Choroid plexus epithelial cell (primary cell): ENCODE measurements around the gene NDFIP2.

Experiments
- DNase-seq: peaks from one replicate; pipeline ENCODE4 v3.0.0-alpha.2; 2010; ENCODE audit warnings: low read depth
- H3K4me3 ChIP-seq: 2 replicates; pipeline ENCODE4 v1.5.1; 2011; ENCODE audit warnings: low read depth, mild to moderate bottlenecking, control low read depth, low read length, moderate library complexity
- CTCF ChIP-seq: conservative IDR thresholded peaks from 2 replicates; pipeline ENCODE4 v1.5.1; 2011; ENCODE audit warnings: low read depth, mild to moderate bottlenecking, control low read depth, inconsistent platforms, low read length, moderate library complexity

NDFIP2 gene

GRCh38 chr13:79442221-79442620, 38.7 kb upstream of the NDFIP2 start:
- TF ChIP-seq CTCF: no peak
- peak; percentile 40 for DNase-seq
- no peak overlapping the region for H3K4me3 ChIP-seq

GRCh38 chr13:79442706-79443105, 38.2 kb upstream of the NDFIP2 start:
- H3K4me3 ChIP-seq: no peak overlapping the region
- TF ChIP-seq CTCF: no peak
- DNase-seq: no peak

DNA sequence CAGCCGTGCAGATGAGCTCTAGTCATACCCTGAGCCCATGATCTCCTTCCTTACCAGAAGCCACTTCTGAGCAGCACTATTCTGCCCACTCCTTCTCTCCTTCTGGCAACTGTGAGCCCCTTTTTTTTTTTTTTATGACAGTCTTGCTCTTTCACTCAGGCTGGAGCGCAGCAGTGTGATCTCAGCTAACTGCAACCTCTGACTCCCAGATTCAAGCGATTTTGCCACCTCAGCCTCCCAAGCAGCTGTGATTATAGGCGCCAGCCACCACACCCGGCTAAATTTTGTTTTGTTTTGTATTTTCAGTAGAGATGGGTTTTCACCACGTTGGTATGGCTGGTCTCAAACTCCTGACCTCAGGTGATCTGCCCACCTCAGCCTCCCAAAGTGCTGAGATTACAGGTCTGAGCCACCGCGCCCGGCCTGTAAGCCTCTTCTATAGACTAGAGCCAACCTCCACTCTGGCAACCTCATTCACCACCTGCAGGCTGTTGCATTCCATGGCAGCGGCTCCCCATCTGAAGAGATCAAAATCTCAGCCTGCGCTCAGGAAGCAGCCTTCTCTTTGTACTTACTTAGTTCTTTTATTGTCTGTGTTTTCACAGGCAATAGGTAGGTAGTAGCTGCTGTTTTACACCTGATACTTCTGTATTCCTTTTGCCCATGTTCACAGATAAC, 34.8 kb upstream of the NDFIP2 start:
- TF ChIP-seq CTCF: no peak
- DNase-seq: no peak

DNA sequence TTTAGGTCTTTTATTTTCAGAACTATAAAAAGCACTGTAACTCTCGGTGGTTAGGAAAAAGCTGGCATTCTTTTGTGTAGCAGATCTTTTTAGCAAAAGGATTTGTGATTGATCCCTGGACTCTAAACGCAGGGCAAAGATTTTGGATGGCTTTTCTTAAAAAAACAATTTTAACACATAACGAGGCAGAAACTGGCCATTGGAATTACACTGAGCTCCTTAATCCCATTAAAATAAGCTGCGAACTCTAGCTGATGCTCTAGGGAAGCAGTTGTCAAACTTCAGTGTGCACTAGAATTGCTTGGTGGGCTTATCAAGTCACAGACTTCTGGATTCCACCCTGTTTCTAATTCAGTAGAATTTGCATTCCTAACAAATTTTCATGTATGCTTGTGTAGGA, 33.8 kb upstream of the NDFIP2 start:
- no peak for DNase-seq
- H3K4me3 ChIP-seq: no peak overlapping the region
- TF ChIP-seq CTCF: no peak

More for the DNA sequence above, 34.8 kb upstream of the NDFIP2 start:
- H3K4me3 ChIP-seq: no peak overlapping the region

DNA sequence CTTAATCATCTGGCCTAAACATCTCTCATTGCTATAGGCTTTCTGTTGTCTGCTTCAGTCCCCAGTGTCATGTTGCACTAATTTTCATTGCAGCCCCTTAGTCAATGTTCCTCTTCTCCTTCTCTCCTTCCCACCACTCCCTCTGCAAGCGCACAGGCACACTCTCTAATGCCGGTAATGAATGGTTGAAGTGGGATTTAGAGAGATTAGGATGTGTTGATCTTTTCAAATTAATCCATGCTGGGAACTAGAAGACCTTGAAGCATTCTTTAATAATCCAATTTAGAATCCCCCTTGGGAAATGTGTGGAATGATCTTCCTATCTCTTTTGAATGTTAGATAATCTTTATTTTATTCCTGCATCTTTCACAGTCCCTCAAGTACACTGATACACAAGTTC, 33.2 kb upstream of the NDFIP2 start:
- TF ChIP-seq CTCF: no peak
- DNase-seq: no peak

GRCh38 chr13:79448413-79448812, 32.5 kb upstream of the NDFIP2 start:
- H3K4me3 ChIP-seq: no peak overlapping the region
- DNase-seq: no peak
- TF ChIP-seq CTCF: no peak

More for the DNA sequence above, 33.2 kb upstream of the NDFIP2 start:
- H3K4me3 ChIP-seq: no peak overlapping the region

DNA sequence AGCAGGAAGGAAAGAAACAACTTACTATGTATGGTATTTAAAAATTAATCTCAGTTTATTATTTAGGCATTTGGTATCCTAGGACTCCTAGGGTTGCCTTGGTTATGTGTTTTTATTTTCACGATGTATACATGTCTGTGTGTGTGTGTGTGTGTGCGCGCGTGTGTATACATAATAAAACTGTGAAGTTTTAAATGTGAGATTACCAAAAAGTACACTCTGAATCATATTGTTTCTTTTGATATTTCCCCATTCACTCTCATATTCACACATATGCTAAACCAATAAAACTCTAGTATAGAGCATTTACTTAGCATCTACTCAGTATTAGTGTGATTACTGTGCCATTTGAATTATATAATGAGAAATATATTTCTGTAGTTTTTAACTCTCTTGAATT, 30.8 kb upstream of the NDFIP2 start:
- no peak for TF ChIP-seq CTCF
- no peak for DNase-seq
- no peak overlapping the region for H3K4me3 ChIP-seq
